DND-41 (cell line): ENCODE measurements around the gene CSNK1E.

Source experiments
- ATAC-seq: fragments of 200-7000 bp; cut with Tn5 transposase; 3 replicates; pipeline ENCODE4 v1.9.1; 2021; ENCODE audit warnings: low read depth; ENCODE audit not compliant: insufficient read depth
- DNase-seq: peaks from one replicate; pipeline ENCODE4 v3.0.0-alpha.2; 2020
- H2AFZ ChIP-seq: 2 replicates; pipeline ENCODE4 v1.6.0; 2012; ENCODE audit warnings: low read depth, low read length
- H3K27ac ChIP-seq: 2 replicates; pipeline ENCODE4 v1.5.1; 2012; ENCODE audit warnings: low read length, inconsistent platforms
- H3K27me3 ChIP-seq: fragments of 200-600 bp; sonication (generic); 2 replicates; pipeline ENCODE4 v1.6.0; 2012; ENCODE audit warnings: low read length, mild to moderate bottlenecking, inconsistent platforms; ENCODE audit not compliant: insufficient read depth, poor library complexity
- H3K36me3 ChIP-seq: 2 replicates; pipeline ENCODE4 v1.5.1; 2012; ENCODE audit warnings: low read length, inconsistent platforms; ENCODE audit not compliant: insufficient read depth
- H3K4me1 ChIP-seq: 2 replicates; pipeline ENCODE4 v1.5.1; 2012; ENCODE audit warnings: mild to moderate bottlenecking, low read length; ENCODE audit not compliant: insufficient read depth
- H3K4me2 ChIP-seq: 2 replicates; pipeline ENCODE4 v1.6.0; 2012; ENCODE audit warnings: mild to moderate bottlenecking, moderate library complexity, low read length, inconsistent platforms; ENCODE audit not compliant: insufficient read depth
- H3K4me3 ChIP-seq, 2 experiments: fragments of 200-600 bp in 1 of 2; shearing (Covaris generic) in 1 of 2; 2 replicates each; pipeline ENCODE4 v1.5.1; 2012 to 2016; ENCODE audit warnings: inconsistent platforms in 2 of 2, low read length in 2 of 2, mild to moderate bottlenecking in 2 of 2, low read depth in 1 of 2, moderate library complexity in 1 of 2
- H3K79me2 ChIP-seq: 2 replicates; pipeline ENCODE4 v1.6.0; 2012; ENCODE audit warnings: low read length, inconsistent platforms; ENCODE audit not compliant: insufficient read depth
- H3K9ac ChIP-seq: 2 replicates; pipeline ENCODE4 v1.6.0; 2012; ENCODE audit warnings: low read depth, mild to moderate bottlenecking, inconsistent platforms, low read length, moderate library complexity
- H3K9me3 ChIP-seq: 2 replicates; pipeline ENCODE4 v1.5.1; 2012; ENCODE audit warnings: low read length, moderate library complexity, mild to moderate bottlenecking, inconsistent platforms; ENCODE audit not compliant: insufficient read depth, severe bottlenecking
- H4K20me1 ChIP-seq: 2 replicates; pipeline ENCODE4 v1.6.0; 2012; ENCODE audit warnings: low read length; ENCODE audit not compliant: insufficient read depth
- CTCF ChIP-seq: IDR thresholded peaks from 2 replicates; pipeline ENCODE4 v1.5.1; 2012; ENCODE audit warnings: borderline replicate concordance, low read length, moderate library complexity, mild to moderate bottlenecking; ENCODE audit not compliant: poor library complexity, severe bottlenecking; ENCODE audit errors: extremely low read depth
- EZH2 ChIP-seq: IDR thresholded peaks from 3 replicates; pipeline ENCODE4 v1.6.1; 2012; ENCODE audit warnings: borderline replicate concordance, low read depth, mild to moderate bottlenecking, moderate library complexity, low read length, inconsistent platforms; ENCODE audit not compliant: severe bottlenecking

The CSNK1E gene

GRCh38 chr22:38352436-38352835, 35.2 kb upstream of the CSNK1E start:
- Histone ChIP-seq H4K20me1 (peaks cover 6% of the 10 kb centered on the region; the same call in 1 of the 2 replicates), H3K4me3 (no peak overlapping the region), H3K36me3 (no peaks in the 10 kb centered on the region; the same call in 1 of the 2 replicates), H3K27ac (no peak overlapping the region), H3K9me3 (no peaks in the 10 kb centered on the region), H3K27me3 (no peaks in the 10 kb centered on the region), H3K79me2 (no peaks in the 10 kb centered on the region), H3K4me1 (no peaks in the 10 kb centered on the region), H2AFZ (no peak overlapping the region), H3K4me2 (no peak overlapping the region), H3K9ac (no peak overlapping the region)
- ATAC-seq (no peak), DNase-seq (no peak)
- TF ChIP-seq EZH2 (no peak), CTCF (no peak)

- Histone ChIP-seq H3K27ac (no peak overlapping the region), H3K79me2 (no peaks in the 10 kb centered on the region), H3K4me3 (no peak overlapping the region), H3K9ac (no peak overlapping the region), H3K4me1 (no peaks in the 10 kb centered on the region), H2AFZ (no peak overlapping the region), H3K36me3 (no peaks in the 10 kb centered on the region; the same call in 1 of the 2 replicates), H3K27me3 (no peaks in the 10 kb centered on the region), H4K20me1 (peaks cover 6% of the 10 kb centered on the region; the same call in 1 of the 2 replicates), H3K4me2 (no peak overlapping the region), H3K9me3 (no peaks in the 10 kb centered on the region)
- no peak for DNase-seq
- no peak for ATAC-seq
- TF ChIP-seq EZH2 (no peak), CTCF (no peak)
These were observed 33.5 kb upstream of the CSNK1E start for GRCh38 chr22:38350444-38351359.

DNA sequence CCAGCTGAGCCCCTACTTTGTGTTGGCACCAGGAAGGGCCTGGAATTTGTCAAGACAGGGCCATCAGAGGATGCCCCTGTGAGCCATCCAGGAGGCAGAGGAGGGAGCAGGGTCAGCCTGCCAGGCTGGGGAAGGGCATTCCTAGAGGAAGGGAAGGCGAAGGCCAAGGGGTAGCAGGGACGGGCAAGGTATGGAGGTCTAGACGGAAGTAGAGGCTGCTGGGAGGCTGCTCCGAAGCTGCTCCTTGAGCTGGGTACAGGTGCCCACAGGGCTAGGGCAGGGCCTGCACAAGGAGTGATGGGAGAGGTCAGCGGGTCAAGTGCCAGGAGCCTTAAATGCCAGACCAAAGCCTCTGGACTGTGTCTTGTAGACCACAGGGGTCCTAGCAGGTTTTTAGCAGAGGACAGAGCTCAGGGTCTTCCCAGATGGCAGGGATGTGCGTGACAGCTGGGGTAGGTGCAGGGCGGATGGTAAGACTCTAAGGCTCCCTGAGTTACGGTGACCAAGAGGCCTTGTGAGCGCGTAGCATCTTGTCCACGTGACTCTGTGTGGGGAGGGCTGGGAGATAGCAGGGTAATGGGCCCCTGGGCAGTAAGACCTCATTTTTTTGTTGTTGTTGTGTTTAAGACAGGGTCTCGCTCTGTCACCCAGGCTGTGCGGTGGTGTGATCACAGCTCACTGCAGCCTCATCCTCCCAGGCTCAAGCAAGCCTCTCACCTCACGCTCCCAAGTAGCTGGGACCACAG, 31.7 kb upstream of the CSNK1E start:
- H3K4me2 ChIP-seq, result no peak overlapping the region
- H3K36me3 ChIP-seq, result no peaks in the 10 kb centered on the region

More for the DNA sequence above, 31.7 kb upstream of the CSNK1E start:
- Histone ChIP-seq H3K9me3 (no peaks in the 10 kb centered on the region), H3K79me2 (no peaks in the 10 kb centered on the region), H3K27me3 (no peaks in the 10 kb centered on the region), H4K20me1 (peaks cover 6% of the 10 kb centered on the region; the same call in 1 of the 2 replicates), H2AFZ (no peak overlapping the region), H3K9ac (no peak overlapping the region), H3K4me1 (no peaks in the 10 kb centered on the region), H3K27ac (no peak overlapping the region), H3K4me3 (no peak overlapping the region)
- DNase-seq (no peak), ATAC-seq (no peak)
- TF ChIP-seq EZH2 (no peak), CTCF (no peak)
